MCF 10A (cell line): Measurements from ENCODE around the gene PLET1. TPM values are rescaled to one million over a fixed set of nuclear protein-coding genes. Genes with fewer than 3 reads are reported as not detected.

ENCODE experiments used
- BruUV-seq: library from RNA; stranded (reverse); fragments of 400-500 nt; replicated peaks from 2 replicates; lab custom pipeline; 2021; lab: Mats Ljungman, UMichigan
- CTCF ChIA-PET: fragments of 300-600 bp; sonication (Branson Sonifier 250); formaldehyde crosslinking; extraction: SDS; loops from one replicate; lab custom pipeline; 2021; ENCODE audit warnings: antibody characterized with exemption, inconsistent platforms; lab: Yijun Ruan, JAX
- POLR2A ChIA-PET: fragments of 300-600, 350-650 bp; sonication (Branson Sonifier 250); formaldehyde crosslinking; extraction: SDS; loops from one replicate; lab custom pipeline; 2020; ENCODE audit warnings: antibody characterized with exemption, inconsistent platforms; lab: Yijun Ruan, JAX
- DNase-seq: peaks from one replicate; pipeline ENCODE4 v3.0.0-alpha.2; 2018; ENCODE audit not compliant: unreplicated experiment
- H3K27ac Mint-ChIP-seq: one replicate; pipeline ENCODE4 v1.8.0; 2022; ENCODE audit warnings: mild to moderate bottlenecking, low read depth, mixed read lengths; ENCODE audit not compliant: unreplicated experiment
- H3K27me3 Mint-ChIP-seq: one replicate; pipeline ENCODE4 v1.8.0; 2022; ENCODE audit warnings: mixed read lengths; ENCODE audit not compliant: insufficient read depth, unreplicated experiment
- H3K36me3 Mint-ChIP-seq: one replicate; pipeline ENCODE4 v1.8.0; 2022; ENCODE audit warnings: mild to moderate bottlenecking, moderate library complexity, mixed read lengths; ENCODE audit not compliant: insufficient read depth, unreplicated experiment
- H3K4me1 Mint-ChIP-seq: one replicate; pipeline ENCODE4 v1.8.0; 2022; ENCODE audit warnings: mixed read lengths; ENCODE audit not compliant: insufficient read depth, unreplicated experiment
- H3K4me3 Mint-ChIP-seq: one replicate; pipeline ENCODE4 v1.8.0; 2022; ENCODE audit warnings: mild to moderate bottlenecking, moderate library complexity, mixed read lengths; ENCODE audit not compliant: unreplicated experiment
- H3K9me3 Mint-ChIP-seq: one replicate; pipeline ENCODE4 v1.8.0; 2022; ENCODE audit warnings: mixed read lengths; ENCODE audit not compliant: unreplicated experiment
- CTCF ChIP-seq: fragments of 200-600 bp; IDR thresholded peaks from one replicate; pipeline ENCODE4 v1.8.0; 2022; ENCODE audit warnings: antibody characterized with exemption, mild to moderate bottlenecking; ENCODE audit not compliant: unreplicated experiment
- intact Hi-C: fragments of 100-400 bp; cut with micrococcal nuclease; formaldehyde crosslinking; loops from 2 replicates; pipeline ENCODE4 v1.14.1; 2022
- total RNA-seq: library from RNA; stranded (reverse); gene quantifications from 2 replicates; pipeline ENCODE4 v1.2.3, GENCODE V29; 2022

The PLET1 gene
- total RNA-seq, 1 experiment from 2014 or later = not detected

DNA sequence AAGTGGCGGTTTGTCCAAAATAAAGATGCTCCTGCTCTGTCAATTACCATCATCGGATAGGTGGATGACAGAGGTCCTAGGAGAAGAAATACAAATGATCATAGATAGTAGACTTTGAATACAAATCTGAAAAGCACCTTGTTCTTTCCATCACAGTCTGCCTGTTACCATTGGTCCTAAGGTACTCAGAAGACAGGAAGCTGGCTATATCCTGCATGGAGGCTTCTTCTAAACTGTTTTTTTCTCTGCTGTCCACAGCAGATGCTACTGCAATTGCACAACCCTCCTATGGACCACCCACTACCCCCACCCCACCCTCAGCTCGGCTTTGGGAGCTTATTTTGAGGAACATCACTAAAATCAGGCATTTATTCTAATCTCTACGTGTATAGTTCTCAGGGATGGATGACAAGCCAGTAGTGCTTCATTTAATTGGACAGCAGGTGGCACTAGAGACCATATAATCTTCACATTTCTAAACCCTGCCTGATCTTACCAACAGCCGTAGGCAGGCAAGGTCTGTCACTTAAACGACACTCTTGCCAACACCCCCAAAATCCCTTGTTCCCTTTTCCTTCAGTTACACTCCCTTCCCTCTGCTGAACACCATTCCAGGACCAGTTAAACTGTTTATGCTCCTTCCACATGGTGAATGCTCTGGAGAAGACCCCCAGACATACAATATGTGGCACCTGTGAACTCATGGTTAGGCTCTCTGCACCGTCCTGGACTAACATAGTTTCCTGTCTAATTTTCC is 41.0 kb downstream of the PLET1 start:
- Mint-ChIP-seq H3K36me3 (no peaks in the 10 kb centered on the region), H3K9me3 (no peaks in the 10 kb centered on the region), H3K27ac (peak overlapping the region; percentile 21), H3K4me3 (no peak overlapping the region), H3K27me3 (no peaks in the 10 kb centered on the region), H3K4me1 (peaks cover 27% of the 10 kb centered on the region)
- TF ChIP-seq CTCF = peak; percentile 76
- BruUV-seq = no TSS peak
- intact Hi-C loops = loop anchor here (1.0 to 10.0 kb wide), 6 partner anchors 61 to 1069 kb away; no protein-coding TSS in a partner anchor
- CTCF ChIA-PET = interaction anchor here (0.6 to 15.5 kb wide), 32 partner anchors 10 to 1511 kb away, joined by 3 to 428 read pairs (median 4); partner anchors contain the start of gene TEX12
- POLR2A ChIA-PET = interaction anchor here (0.6 to 2.1 kb wide), 6 partner anchors 24 to 133 kb away, joined by 3 to 17 read pairs (median 5); partner anchors contain the start of genes SDHD and TIMM8B
- DNase-seq = peak; percentile 84

- H3K4me1 Mint-ChIP-seq = peaks cover 19% of the 10 kb centered on the region
- intact Hi-C loops = no loop called here
- no peak overlapping the region for H3K4me3 Mint-ChIP-seq
- no TSS peak for BruUV-seq
- no peak for TF ChIP-seq CTCF
- H3K27me3 Mint-ChIP-seq = no peaks in the 10 kb centered on the region
- DNase-seq = no peak
- H3K27ac Mint-ChIP-seq = no peak overlapping the region
- no peaks in the 10 kb centered on the region for H3K36me3 Mint-ChIP-seq
- no peaks in the 10 kb centered on the region for H3K9me3 Mint-ChIP-seq
- POLR2A ChIA-PET = interaction anchor here (0.6 to 0.7 kb wide), 2 partner anchors 21 to 50 kb away, joined by 3 to 5 read pairs; no protein-coding TSS in a partner anchor
- CTCF ChIA-PET = interaction anchor here (0.5 to 15.5 kb wide), 7 partner anchors 63 to 931 kb away, joined by 3 to 428 read pairs (median 3); no protein-coding TSS in a partner anchor
Observed at GRCh38 chr11:112216561-112217105, 44.0 kb downstream of the PLET1 start.

DNA sequence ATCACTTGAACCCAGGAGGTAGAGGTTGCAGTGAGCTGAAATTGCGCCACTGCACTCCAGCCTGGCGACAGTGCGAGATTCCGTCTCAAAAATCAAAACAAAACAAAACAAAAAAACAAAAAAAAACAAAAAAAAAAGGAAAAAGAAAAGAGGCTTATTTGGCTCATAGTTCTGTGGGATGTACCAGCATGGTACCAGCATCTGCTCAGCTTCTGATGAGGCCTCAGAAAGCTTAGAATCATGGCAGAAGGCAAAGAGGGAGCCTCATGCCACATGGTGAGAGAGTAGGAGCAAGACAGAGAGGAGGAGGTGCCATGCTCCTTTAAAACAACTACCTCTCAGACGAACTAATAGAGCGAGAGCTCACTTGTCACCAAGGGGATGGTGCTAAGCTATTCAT is 45.0 kb downstream of the PLET1 start:
- ChIA-PET CTCF (interaction anchor here (0.7 to 15.5 kb wide), 4 partner anchors 52 to 103 kb away, joined by 3 to 428 read pairs (median 3); partner anchors contain the start of gene IL18), POLR2A (no interaction called here)
- H3K36me3 Mint-ChIP-seq = no peaks in the 10 kb centered on the region
- peaks cover 13% of the 10 kb centered on the region for H3K4me1 Mint-ChIP-seq
- BruUV-seq = no TSS peak
- H3K4me3 Mint-ChIP-seq = no peak overlapping the region
- DNase-seq = no peak
- no peak for TF ChIP-seq CTCF
- H3K9me3 Mint-ChIP-seq = no peaks in the 10 kb centered on the region
- intact Hi-C loops = no loop called here
- H3K27ac Mint-ChIP-seq = no peak overlapping the region
- no peaks in the 10 kb centered on the region for H3K27me3 Mint-ChIP-seq

GRCh38 chr11:112213753-112214152 is 46.9 kb downstream of the PLET1 start:
- no peaks in the 10 kb centered on the region for H3K9me3 Mint-ChIP-seq
- intact Hi-C loops = no loop called here
- H3K27ac Mint-ChIP-seq = no peak overlapping the region
- no peak for TF ChIP-seq CTCF
- peaks cover 8% of the 10 kb centered on the region for H3K4me1 Mint-ChIP-seq
- no peak for DNase-seq
- ChIA-PET CTCF (interaction anchor here (0.6 to 15.5 kb wide), 3 partner anchors 67 to 346 kb away, joined by 3 to 428 read pairs (median 4); no protein-coding TSS in a partner anchor), POLR2A (interaction anchor here (1.2 to 1.4 kb wide), 2 partner anchors 17 to 19 kb away, joined by 4 to 6 read pairs; no protein-coding TSS in a partner anchor)
- no peak overlapping the region for H3K4me3 Mint-ChIP-seq
- no peaks in the 10 kb centered on the region for H3K36me3 Mint-ChIP-seq
- no TSS peak for BruUV-seq
- H3K27me3 Mint-ChIP-seq = no peaks in the 10 kb centered on the region
